Stimulated activated CD4-positive, alpha-beta T cell treated with anti-CD3 and anti-CD28 coated beads, Interleukin-12 subunit alpha, Interleukin-12 subunit beta, amount 100 ng/mL, for 4 hours (primary cell): ENCODE measurements around the gene NPLOC4.

Source experiments
- DNase-seq: peaks from one replicate; pipeline ENCODE4 v3.0.0-alpha.2; 2020

NPLOC4 gene

DNA sequence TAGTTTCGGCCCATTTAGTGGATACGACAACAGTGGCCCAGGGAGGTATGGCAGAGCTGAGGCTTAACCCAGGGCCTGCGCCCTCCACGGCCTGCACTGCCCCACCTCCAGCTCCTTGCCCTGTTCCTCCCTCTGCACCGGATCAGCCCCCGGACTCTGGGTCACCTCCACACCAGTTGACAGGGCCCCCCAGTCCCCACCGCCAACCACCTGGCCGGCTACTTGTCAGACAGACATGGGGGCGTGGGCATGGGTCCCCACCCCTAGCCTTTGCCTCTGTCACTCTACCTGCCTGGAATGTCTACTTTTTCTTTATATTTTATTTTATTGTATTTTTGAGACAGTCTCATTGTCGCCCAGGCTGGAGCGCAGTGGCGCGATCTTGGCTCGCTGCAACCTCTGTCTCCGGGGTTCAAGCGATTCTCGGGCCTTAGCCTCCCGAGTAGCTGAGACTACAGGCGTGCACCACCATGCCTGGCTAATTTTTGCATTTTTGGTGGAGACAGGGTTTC is 121.3 kb downstream of the NPLOC4 start:
- no peak for DNase-seq

DNA sequence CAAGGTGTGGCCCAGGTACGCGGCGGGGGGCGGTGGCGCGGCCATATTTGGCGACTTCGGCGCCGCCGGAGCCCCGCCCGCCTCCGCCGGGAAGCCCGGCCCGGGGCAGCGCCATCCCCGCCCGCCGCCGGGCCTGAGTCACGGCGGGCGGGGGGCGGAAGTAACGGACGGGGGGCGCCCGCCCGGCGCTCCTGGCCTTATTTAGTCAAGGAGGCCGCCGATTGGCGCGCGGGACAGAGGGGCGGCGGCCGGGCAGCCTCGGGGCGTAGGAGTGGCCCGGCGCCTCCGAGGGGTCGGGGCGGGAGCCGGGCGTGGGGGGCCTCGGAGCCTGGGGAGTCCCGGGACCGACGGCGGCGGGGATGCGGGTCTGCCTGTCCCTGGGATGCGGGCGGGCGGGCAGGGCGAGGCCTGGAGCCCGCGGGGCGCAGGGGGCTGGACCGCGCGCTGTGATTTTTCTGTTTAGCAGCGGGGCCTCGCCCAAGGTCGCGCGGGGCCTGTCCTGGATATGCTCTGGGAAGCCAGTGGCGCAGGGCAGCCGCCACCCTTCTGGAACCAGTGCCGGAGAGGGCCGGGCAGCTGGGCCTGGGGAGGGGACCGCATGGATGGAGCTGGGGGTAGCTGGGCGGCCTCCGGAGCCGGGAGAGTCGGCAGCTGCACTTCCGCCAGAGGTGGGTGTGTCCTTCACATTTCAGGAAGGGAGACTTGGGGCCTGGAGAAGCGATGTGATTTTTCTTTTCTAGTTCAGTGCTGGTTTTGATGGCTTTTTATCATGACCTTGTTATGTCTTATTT is 122.0 kb downstream of the NPLOC4 start:
- DNase-seq, result peak; percentile 77

DNA sequence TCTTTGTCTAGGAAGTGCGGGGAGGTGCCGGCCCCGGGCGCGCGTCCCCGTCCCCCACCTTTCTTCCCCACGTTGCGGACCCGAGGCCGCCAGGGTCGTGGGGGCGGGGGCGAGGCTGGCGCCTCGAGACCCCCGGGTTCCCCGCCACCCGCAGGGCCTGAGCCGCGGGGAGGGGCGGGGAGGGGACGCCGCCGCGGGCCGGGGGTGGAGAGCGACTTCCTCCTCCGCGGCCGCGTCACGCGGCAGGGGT is 122.5 kb downstream of the NPLOC4 start:
- no peak for DNase-seq

DNA sequence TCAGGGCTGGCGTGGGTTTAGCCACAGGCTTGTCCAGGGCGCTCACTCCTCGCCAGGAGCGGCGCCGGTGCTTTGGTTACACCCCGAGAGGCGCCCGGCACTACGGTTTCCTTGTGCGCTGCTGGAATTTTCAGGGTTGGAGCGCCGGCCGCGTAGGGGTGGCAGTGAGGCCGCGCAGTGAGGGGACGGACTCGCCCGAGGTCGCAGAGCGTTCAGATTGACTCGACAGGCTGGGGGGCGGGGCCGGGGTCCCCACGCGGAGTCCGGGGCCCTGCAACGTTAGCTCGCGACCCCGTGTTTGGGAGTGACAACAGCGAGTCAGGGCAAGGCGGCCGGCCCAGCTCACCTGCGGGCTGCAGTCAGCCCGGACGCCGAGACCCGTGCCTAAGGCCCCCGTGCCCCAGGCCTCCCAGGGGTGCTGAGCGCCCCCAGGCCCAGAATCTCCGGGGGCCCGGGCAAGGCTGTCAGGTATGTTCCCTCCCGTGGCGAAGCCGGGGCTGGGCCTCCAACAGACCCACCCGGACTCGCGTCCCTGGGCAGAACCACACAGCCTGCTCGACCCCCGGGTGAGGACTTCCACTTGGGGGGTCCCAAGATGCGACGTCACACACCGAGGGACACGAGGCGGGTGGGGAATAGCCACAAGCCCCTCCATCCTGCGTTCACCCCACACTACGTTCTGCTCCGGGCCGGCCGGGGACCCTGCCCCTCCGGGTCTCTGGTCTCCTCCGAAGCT is 123.0 kb downstream of the NPLOC4 start:
- no peak for DNase-seq

DNA sequence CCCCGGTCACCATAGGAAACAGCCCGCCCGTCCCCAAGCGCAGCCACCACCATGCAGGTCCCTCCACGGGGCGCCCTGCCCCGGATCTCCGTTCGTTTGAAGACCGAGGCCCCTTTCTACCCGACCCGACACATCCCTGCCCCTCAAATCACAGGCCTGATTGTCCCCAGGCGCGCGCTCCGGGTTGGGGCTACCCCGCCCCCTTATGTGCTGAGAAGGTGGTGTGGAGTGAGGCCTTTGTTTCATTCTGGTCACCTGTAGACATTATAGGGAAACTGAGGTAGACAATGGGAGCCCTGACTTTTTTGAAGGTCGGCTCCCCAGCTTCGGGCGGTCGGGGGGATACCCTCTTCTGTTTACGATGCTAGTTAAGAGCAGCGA is 123.5 kb downstream of the NPLOC4 start:
- no peak for DNase-seq

DNA sequence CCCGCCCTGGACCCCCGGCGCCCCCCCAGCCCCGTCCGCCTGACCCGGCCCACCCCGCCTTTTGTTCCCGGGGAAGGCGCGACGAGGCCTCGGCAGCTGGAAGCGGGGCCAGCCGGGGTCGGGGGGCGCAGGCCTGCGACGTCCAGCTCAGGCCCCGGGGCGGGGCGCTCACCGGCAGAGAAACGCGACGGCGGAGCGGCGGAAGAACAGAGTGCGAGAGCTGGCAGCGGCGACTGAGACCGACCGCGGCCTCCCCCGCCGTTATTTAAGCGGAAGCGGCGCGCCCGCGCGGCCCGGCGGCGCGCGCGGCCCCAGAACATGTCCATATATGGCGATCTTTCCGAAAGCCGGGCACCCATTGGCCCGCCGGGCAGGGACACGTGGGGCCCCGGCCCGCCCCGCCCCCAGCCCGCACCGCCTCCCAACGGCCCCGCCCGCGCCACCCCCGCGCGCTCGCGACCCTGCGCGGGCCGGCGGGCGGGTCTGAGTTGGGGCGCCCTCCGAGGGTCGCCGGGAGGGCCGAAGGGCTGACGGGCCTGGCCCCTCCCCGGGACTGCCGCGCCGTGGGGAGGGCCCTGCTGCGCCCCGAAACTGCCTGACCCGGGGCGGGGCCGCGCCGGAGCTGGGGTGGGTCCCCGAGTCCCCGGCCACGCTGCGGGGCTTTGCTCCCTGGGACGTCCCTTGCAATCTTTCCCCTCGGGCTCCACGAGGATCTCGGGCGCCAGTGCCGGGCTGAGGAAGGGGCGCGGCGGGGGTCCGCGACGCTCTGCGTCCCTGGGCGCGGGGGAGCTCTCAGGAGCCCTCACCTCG is 124.1 kb downstream of the NPLOC4 start, which contains the start of gene ACTG1:
Gene ACTG1 (minus strand): TSS at position 238 of the 810 bp plus-strand sequence. CDS start 445 bp downstream, outside the sequence.
- peak; percentile 88 for DNase-seq

DNA sequence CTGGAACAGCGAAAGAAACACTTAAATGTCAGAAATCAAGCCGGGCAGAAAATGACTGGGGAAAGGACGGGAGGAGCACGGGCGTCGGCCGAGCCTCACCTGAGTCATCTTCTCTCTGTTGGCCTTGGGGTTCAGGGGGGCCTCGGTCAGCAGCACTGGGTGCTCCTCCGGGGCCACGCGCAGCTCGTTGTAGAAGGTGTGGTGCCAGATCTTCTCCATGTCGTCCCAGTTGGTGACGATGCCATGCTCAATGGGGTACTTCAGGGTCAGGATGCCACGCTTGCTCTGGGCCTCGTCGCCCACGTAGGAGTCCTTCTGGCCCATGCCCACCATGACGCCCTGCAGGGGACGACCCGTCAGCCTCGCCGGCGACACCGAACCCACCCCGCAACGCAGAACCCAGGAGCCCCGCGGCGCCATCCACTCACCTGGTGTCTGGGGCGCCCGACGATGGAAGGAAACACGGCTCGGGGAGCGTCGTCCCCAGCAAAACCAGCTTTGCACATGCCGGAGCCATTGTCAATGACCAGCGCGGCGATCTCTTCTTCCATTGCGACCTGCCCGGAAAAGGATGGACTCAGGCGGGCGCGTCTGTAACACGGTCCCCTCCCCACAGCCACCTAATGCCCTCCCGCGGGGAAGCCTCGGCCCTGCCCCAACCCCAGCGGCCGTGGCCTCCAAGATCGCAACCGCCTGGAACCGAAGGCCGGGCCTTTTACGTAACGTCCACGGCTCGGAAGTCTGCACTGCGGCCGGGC is 124.9 kb downstream of the NPLOC4 start:
- peak; percentile 47 for DNase-seq

DNA sequence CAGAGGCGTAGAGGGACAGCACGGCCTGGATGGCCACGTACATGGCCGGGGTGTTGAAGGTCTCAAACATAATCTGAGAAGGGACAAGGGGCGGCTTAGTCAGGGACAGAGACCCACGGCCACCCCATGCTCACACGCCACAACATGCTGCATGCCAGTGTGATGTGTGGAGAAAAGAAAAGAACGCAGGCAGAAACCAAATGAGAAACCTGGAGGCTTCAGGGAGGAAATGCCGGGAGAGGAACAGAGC is 125.4 kb downstream of the NPLOC4 start:
- no peak for DNase-seq

DNA sequence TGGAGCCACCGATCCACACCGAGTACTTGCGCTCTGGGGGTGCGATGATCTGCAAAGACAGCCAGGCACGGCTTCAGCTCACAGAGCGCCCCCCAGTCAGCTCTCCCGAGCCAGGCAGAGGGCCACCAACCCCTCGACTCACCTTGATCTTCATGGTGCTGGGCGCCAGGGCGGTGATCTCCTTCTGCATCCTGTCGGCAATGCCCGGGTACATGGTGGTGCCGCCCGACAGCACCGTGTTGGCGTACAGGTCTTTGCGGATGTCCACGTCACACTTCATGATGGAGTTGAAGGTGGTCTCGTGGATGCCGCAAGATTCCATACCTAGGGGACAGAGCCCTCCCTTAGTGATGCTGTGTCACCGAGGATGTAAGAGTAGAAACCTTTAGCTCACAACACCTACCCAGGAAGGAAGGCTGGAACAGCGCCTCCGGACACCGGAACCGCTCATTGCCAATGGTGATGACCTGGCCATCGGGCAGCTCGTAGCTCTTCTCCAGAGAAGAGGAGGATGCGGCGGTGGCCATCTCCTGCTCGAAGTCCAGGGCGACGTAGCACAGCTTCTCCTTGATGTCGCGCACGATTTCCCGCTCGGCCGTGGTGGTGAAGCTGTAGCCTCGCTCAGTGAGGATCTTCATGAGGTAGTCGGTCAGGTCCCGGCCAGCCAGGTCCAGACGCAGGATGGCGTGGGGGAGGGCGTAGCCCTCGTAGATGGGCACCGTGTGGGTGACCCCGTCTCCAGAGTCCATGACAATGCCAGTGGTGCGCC is 125.9 kb downstream of the NPLOC4 start:
- DNase-seq, result no peak

DNA sequence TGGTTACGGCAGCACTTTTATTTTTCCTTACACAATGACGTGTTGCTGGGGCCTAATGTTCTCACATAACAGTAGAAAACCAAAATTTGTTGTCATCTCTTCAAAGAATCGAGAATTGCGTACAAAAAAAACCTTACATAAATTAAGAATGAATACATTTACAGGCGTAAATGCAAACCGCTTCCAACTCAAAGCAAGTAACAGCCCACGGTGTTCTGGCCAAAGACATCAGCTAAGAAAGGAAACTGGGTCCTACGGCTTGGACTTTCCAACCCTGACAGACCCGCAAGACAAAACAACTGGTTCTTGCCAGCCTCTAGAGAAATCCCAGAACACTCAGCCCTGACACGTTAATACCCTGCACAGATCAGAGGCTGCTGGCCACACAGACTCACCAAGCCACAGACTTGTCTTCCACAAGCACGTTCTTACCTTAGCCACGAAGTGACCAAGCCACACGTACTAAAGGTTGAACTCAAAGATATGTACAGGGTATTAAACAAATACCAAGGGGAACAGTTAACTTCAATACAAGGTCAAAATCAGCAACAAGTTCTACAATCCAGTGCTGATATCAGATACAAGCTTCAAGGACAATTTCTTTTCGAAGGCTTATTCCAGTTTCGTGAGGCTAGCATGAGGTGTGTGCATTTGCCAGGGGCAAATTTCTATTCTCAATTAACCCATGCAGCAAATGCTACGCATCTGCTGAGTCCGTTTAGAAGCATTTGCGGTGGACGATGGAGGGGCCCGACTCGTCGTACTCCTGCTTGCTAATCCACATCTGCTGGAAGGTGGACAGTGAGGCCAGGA is 126.7 kb downstream of the NPLOC4 start:
- no peak for DNase-seq

DNA sequence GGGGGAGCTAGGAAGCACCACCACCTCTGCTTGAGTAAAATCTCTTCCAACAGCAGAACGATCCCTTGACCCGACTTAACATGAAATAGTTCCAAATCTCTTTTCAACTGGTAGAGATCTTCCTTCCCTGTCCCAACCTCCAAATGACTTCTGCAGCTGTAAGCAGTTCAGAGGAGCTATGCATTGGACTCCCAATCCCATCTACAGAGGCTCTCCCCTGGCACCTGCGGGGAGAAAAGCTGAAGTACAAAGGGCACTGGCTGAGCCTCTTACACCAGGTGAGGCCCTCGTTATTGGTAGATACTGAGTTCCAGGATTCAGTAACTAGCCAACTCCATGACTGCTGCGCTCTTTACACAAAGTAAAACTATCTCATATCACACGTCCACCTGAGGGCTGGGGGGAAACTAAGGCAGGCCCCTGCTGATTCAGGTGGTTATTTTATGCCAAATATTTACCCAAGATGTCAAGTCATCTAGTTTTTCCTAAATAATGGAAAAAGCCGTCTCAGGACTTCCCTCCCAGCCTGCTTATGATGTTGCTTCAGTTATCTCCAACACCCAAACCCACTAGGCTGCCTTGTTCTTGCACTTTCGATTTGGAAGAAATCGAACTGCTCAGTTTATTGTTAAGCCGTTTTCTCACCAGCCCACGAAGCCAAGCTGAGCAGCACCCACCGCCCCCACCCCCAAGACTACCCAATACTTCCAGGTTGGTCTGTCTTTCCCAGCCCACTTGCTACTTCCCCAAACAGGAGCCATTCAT is 127.5 kb downstream of the NPLOC4 start:
- no peak for DNase-seq

DNA sequence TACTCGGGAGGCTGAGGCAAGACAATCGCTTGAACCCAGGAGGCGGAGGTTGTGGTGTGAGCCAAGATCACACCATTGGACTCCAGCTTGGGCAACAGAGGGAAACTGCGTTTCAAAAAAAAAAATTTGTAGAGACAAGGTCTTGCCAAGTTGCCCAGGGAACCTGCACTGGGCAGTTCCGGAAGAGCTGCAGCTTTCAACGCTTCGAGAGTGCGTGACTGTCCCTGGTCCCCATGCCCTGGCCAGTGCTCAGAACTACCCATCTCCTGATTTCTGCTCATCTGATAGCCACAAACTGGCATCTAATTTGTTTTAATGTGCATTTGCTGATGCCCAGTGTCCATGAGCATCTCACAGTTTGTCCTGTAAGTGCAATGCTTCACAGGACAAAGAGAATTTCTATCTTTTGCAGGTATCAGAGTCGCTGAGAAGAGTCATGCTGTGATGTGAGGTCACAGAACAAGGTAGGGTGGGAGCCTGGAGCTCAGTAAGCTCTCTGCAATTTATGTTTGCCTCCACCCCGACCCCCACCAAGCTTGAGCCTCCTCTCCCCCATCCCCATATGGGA is 128.2 kb downstream of the NPLOC4 start:
- no peak for DNase-seq
